Measurements from ENCODE around the gene TRAPPC3L.

TRAPPC3L gene

GRCh38 chr6:116472706-116473105 lies 72.8 kb downstream of the TRAPPC3L start:
- TF ChIP-seq, protein P1, sequence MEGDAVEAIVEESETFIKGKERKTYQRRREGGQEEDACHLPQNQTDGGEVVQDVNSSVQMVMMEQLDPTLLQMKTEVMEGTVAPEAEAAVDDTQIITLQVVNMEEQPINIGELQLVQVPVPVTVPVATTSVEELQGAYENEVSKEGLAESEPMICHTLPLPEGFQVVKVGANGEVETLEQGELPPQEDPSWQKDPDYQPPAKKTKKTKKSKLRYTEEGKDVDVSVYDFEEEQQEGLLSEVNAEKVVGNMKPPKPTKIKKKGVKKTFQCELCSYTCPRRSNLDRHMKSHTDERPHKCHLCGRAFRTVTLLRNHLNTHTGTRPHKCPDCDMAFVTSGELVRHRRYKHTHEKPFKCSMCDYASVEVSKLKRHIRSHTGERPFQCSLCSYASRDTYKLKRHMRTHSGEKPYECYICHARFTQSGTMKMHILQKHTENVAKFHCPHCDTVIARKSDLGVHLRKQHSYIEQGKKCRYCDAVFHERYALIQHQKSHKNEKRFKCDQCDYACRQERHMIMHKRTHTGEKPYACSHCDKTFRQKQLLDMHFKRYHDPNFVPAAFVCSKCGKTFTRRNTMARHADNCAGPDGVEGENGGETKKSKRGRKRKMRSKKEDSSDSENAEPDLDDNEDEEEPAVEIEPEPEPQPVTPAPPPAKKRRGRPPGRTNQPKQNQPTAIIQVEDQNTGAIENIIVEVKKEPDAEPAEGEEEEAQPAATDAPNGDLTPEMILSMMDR (IDR thresholded peaks at IDR 0.05; ENCODE audit: borderline replicate concordance, insufficient read depth, low read depth, low read length), result no peak
- H3K4me3 ChIP-seq (ENCODE audit: low read depth, low read length), result no peak overlapping the region

- no peak overlapping the region for H3K4me3 ChIP-seq (ENCODE audit: low read depth, low read length)
- TF ChIP-seq, protein P1 (IDR thresholded peaks at IDR 0.05; ENCODE audit: borderline replicate concordance, insufficient read depth, low read depth, low read length), result no peak
Measured at GRCh38 chr6:116471531-116471930, 74.0 kb downstream of the TRAPPC3L start.

DNA sequence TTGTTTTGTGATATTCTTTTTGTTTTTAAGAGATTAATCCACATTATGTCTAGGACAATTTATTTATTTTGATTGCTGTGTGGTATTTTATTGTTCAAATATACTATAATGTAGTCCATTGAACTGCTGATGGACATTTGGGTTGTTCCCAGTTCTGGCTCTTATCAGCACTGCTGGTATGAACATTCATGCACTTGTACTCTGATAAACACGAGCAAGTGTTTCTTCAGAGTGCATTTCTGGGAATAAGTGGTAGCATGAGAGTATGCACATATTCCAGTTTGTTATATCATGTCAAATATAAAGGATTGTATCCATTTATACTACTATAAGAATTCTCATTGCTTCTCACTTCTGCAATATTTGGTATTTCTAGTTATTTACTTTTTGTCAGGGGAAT lies 77.2 kb downstream of the TRAPPC3L start:
- TF ChIP-seq, protein P1 (IDR thresholded peaks at IDR 0.05; ENCODE audit: borderline replicate concordance, insufficient read depth, low read depth, low read length), result no peak
- no peak overlapping the region for H3K4me3 ChIP-seq (ENCODE audit: low read depth, low read length)

- TF ChIP-seq, protein P1 (IDR thresholded peaks at IDR 0.05; ENCODE audit: borderline replicate concordance, insufficient read depth, low read depth, low read length), result no peak
- no peak overlapping the region for H3K4me3 ChIP-seq (ENCODE audit: low read depth, low read length)
Measured at GRCh38 chr6:116467514-116467913, 78.0 kb downstream of the TRAPPC3L start.

DNA sequence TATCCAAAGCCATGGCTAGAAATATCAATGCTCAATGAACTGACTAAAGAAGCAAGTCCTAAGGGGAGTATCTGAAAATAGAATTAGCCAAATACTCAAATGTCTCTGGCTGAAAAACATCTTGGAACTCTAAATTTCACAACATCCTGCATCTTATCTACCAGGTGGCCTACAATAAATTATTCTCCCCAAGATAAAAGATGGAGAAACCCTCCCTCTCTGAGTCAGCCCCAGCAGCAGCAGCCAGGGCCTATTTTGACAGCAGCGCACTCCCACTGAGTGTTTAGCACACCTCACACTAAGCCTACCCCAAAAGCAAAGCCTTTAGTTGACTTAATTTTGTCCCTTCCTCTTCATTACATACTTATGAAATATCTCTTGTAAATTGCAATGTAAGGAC lies 78.4 kb downstream of the TRAPPC3L start:
- TF ChIP-seq, protein P1 (IDR thresholded peaks at IDR 0.05; ENCODE audit: borderline replicate concordance, insufficient read depth, low read depth, low read length), result no peak
- no peak overlapping the region for H3K4me3 ChIP-seq (ENCODE audit: low read depth, low read length)

- TF ChIP-seq, protein P1 (IDR thresholded peaks at IDR 0.05; ENCODE audit: borderline replicate concordance, insufficient read depth, low read depth, low read length), result no peak
- no peak overlapping the region for H3K4me3 ChIP-seq (ENCODE audit: low read depth, low read length)
Measured at GRCh38 chr6:116465246-116465645, 80.2 kb downstream of the TRAPPC3L start.

DNA sequence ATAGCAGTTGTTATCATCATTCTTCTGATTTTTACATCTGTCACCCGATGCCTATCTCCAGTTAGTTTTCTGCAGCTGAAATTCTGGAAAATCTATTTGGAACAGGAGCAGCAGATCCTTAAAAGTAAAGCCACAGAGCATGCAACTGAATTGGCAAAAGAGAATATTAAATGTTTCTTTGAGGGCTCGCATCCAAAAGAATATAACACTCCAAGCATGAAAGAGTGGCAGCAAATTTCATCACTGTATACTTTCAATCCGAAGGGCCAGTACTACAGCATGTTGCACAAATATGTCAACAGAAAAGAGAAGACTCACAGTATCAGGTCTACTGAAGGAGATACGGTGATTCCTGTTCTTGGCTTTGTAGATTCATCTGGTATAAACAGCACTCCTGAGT lies 82.2 kb downstream of the TRAPPC3L start:
- TF ChIP-seq, protein P1 (IDR thresholded peaks at IDR 0.05; ENCODE audit: borderline replicate concordance, insufficient read depth, low read depth, low read length), result no peak
- H3K4me3 ChIP-seq (ENCODE audit: low read depth, low read length), result no peak overlapping the region

Data from GM12875 (cell line).